GM18508 (cell line): ENCODE data around the gene MLYCD.

Source experiments
- ATAC-seq: cut with Tn5 transposase; IDR thresholded peaks from one replicate; pipeline ENCODE4 v1.9.1; 2021; ENCODE audit warnings: moderate number of reproducible peaks; ENCODE audit not compliant: insufficient read depth, unreplicated experiment

Gene MLYCD

GRCh38 chr16:83895942-83896341 is 3.0 kb upstream of the MLYCD start:
- no peak for ATAC-seq

GRCh38 chr16:83899272-83899897 is 470 bp downstream of the MLYCD start:
- peak; percentile 22 for ATAC-seq

- no peak for ATAC-seq
Observed at GRCh38 chr16:83899978-83900377, 1.1 kb downstream of the MLYCD start.

- ATAC-seq, result no peak
Observed at GRCh38 chr16:83900571-83900970, 1.7 kb downstream of the MLYCD start.

DNA sequence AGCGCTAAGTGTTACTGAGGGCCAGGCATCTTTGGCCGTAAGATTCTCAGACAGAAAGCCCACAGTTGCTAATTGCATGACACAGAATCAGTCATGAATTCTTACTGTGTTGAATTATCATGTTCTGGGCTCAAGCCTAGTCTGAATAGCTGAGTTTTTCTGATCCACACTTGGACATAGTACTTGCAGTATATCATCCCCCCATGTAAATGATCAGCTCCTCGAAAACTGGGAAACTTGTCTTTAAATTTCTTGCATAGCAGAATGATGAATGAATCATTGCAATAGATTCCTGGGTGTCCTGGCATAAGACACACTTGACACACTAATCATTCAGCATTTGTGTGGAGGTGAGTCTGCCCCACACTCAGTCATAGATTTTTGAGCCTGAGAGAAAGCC is 2.2 kb downstream of the MLYCD start:
- no peak for ATAC-seq

DNA sequence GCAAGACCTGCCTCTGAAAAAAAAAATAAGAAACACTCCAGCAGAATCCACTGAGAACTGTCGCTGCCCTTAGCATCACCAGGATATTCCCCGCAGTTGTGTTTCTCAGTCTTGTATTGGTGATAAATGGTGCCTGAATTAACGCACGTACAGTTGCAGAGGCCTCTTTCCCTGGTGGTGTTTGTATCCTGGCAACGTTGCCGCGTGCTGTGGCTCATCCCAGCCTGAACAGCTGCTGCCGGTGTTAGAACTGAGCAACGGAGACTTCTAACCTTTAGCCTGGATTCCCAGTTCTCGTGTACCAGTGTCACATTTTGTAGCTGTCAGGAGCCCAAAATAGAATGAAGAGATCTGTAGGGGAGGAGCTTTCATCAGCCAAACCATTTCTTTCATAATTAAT is 4.8 kb downstream of the MLYCD start:
- ATAC-seq, result no peak

GRCh38 chr16:83906683-83907082 is 7.8 kb downstream of the MLYCD start:
- ATAC-seq, result no peak

- ATAC-seq, result no peak
Observed at GRCh38 chr16:83907111-83907510, 8.2 kb downstream of the MLYCD start.

- ATAC-seq, result no peak
Observed at GRCh38 chr16:83907631-83908250, 8.8 kb downstream of the MLYCD start.

- ATAC-seq, result no peak
Observed at GRCh38 chr16:83908798-83909197, 9.9 kb downstream of the MLYCD start.

DNA sequence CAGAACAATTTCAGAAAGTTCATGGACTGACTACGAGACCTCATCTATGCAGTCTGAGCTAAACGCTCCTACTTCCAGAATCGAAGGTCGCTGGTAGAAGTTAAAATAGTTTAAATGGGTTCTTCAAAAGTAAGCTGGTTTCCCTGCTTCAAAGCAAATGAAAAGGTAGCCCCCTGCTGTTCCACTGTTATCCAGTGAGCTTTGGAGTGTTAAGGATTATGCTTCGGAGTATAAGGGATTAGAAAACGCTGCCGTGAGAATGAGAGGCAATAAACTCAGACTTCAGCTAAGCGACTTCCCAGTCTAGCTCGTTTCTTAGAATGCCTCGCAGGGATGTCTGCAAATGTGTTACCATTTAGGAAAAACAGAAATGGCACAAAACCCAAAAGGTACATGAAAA is 12.4 kb downstream of the MLYCD start:
- no peak for ATAC-seq

DNA sequence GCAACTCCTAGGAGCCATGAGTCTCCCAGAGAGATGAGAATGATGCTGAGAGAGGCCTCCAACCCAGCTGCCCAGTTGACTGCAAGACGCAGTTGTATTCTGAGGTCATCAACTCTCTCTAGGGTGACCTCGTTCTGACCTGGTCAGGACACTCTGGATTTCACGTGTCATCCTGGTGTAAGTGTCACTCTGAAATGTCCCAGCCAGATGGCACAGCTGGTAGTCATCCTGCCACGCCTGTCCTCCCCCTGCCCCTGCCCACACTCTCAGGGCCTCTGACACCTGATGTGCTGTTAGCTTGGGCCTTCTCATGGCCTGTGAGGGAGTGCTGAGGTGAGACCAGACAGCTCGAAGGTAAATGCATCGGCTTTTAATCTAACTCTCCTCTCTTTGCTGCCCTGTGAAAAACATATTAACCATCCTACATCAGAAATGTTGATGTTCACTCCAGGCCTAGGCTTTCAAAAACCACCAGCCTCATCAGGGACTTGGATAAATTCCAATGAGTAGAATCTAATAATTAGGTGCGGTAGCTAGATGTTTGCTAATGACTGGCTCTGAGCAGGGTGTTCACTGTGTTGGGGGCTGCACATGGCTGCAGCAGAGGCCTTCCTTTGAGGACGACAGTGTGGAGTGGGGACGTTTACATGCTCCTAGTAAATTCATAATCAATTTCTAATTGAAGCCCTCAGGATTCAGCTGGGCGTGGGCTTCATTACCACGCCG is 13.8 kb downstream of the MLYCD start:
- no peak for ATAC-seq

DNA sequence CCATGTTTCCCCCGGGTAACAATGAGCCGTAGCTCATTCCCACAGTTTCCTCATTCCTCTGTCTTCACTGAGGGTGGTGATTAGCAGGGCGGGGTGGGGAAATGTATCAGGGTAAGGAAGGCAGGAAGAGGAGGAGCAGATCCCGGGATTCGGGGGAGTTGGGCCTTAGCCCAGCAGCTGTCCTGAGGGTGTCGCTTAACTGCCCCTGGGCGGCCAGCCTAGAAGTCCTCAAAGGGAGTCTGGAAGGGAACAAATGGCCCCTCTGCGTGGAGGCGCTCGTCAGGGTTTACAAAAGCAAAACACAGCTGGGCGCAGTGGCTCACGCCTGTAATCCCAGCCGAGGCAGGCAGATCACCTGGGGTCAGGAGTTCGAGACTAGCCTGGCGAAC is 14.3 kb downstream of the MLYCD start:
- no peak for ATAC-seq

DNA sequence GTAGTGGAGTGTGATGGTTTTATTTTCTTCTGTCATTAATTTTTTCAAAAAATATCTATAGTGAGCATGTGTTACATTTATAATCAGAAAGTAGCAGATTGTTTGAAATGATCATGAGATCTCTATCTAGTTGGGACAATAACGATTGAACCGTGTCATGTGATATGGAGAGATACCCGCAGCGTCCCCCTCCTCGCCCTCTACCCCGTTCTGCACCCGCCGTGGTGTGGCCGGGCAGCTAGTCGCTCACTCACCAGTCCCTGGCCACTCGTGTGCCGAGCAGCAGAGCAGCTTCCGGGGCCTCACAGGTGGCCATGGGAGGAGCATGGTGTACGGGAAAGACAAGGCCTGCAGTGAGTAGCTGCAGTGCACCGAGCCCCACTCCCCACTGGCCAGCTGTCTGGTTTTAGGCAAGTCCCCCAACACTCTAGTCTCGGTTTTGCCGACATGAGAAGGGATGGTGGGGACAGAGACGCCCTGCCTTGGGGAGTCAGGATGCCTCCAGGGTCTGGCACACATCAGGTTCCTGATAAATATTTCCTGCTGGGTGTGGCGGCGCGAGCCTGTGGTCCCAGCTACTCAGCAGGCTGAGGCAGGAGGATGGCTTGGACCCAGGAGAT is 15.3 kb downstream of the MLYCD start:
- no peak for ATAC-seq

DNA sequence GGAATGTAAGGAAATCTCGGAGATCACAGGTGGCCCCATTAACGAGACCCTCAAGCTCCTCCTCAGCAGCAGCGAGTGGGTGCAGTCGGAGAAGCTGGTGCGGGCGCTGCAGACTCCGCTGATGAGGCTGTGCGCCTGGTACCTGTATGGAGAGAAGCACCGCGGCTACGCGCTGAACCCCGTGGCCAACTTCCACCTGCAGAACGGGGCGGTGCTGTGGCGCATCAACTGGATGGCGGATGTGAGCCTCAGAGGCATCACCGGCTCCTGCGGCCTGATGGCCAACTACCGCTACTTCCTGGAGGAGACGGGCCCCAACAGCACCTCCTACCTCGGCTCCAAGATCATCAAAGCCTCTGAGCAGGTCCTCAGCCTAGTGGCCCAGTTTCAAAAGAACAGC is 16.2 kb downstream of the MLYCD start:
- no peak for ATAC-seq

DNA sequence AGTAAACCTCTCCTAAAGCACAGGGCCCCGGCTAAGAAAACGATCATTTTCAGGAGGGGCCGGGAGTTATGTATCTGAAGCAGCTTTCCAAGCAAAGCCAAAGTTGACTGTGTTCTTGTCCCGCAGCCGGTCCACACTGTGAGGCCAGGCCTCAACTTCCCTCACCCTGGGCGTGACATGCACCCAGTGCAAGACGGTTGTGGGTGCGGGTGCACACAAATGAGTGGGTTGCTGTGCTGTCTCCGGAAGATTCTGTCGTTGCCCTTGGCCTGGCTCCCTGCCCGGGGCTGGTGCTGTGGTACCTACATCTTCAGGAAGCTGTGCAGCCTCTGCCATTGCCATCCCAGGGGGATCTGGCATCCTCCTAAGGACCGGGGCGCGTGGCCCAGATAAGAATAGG is 16.6 kb downstream of the MLYCD start:
- no peak for ATAC-seq

- no peak for ATAC-seq
Observed at GRCh38 chr16:83917152-83918120, 18.5 kb downstream of the MLYCD start.

- ATAC-seq, result no peak
Observed at GRCh38 chr16:83920894-83921491, 22.1 kb downstream of the MLYCD start.

DNA sequence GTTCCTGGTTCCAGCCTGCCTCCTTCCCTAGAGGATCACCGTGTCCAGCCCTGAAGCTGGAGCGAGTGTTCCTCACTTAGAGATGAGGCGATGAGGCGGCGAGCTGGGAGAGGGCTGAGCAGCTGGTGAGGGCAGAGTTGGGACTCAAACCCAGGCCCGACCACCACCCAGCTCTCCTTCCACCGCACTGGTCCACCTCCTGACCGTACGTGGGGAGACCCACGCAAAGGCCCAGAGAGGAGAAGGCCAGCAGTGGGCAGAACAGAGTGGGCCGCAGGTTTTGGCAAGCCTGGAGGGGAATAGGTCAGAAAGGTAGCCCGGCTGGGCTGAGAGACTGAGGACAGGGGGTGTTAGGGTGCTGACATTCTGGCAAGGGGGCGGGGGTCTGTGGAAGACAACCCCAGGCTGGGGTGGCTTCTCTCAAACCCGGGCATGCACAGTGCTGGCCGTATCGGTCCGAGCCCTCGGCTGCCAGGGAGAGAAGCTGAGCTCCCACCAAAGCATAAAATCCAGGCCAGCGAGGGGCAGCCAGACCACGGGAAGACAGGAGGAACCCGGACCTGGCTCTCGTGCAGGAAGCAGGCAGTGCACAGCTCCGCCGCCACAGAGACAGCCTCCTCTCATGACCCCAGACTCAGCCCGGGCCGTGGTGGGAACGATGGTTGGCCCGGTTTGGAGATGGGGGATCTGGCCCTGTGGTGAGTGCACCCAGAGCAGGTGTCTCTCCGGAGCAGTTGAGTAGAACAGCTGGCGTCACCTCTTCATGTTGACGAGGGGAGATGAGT is 24.9 kb downstream of the MLYCD start:
- ATAC-seq, result no peak
